GM19023 (cell line): ENCODE measurements around the gene MON1A.

ENCODE experiments used
- ATAC-seq: cut with Tn5 transposase; IDR thresholded peaks from one replicate; pipeline ENCODE4 v1.9.1; 2021; ENCODE audit warnings: mild to moderate bottlenecking, moderate library complexity; ENCODE audit not compliant: unreplicated experiment

MON1A gene

GRCh38 chr3:49895791-49896190 lies 33.8 kb downstream of the MON1A start:
- ATAC-seq, result no peak

GRCh38 chr3:49889296-49889695 lies 40.3 kb downstream of the MON1A start:
- ATAC-seq, result no peak

GRCh38 chr3:49886922-49887265 lies 42.7 kb downstream of the MON1A start:
- ATAC-seq, result no peak

GRCh38 chr3:49883998-49884397 lies 45.6 kb downstream of the MON1A start:
- ATAC-seq, result no peak

GRCh38 chr3:49882166-49882565 lies 47.4 kb downstream of the MON1A start:
- ATAC-seq, result no peak

- ATAC-seq, result no peak
Observed at GRCh38 chr3:49880581-49881315, 48.9 kb downstream of the MON1A start.

- ATAC-seq, result no peak
Observed at GRCh38 chr3:49879721-49880120, 49.9 kb downstream of the MON1A start.

- no peak for ATAC-seq
Observed at GRCh38 chr3:49878686-49879085, 50.9 kb downstream of the MON1A start.

- no peak for ATAC-seq
Observed at GRCh38 chr3:49877716-49878115, 51.9 kb downstream of the MON1A start.

- no peak for ATAC-seq
Observed at GRCh38 chr3:49876567-49876966, 53.0 kb downstream of the MON1A start.

- ATAC-seq, result no peak
Observed at GRCh38 chr3:49873623-49874022, 56.0 kb downstream of the MON1A start.

- no peak for ATAC-seq
Observed at GRCh38 chr3:49872801-49873281, 56.8 kb downstream of the MON1A start.

GRCh38 chr3:49871531-49872153 lies 58.0 kb downstream of the MON1A start:
- ATAC-seq, result no peak

- no peak for ATAC-seq
Observed at GRCh38 chr3:49869525-49870126, 60.0 kb downstream of the MON1A start, which contains the start of gene CAMKV. Gene CAMKV, minus strand, starts transcription at chr3:49869906. Its CDS starts 7,518 bp downstream, at chr3:49862388.

GRCh38 chr3:49868862-49869466 lies 60.6 kb downstream of the MON1A start:
- ATAC-seq, result no peak

- no peak for ATAC-seq
Observed at GRCh38 chr3:49867871-49868321, 61.7 kb downstream of the MON1A start.

GRCh38 chr3:49867400-49867799 lies 62.2 kb downstream of the MON1A start:
- no peak for ATAC-seq

GRCh38 chr3:49865198-49865784 lies 64.3 kb downstream of the MON1A start:
- no peak for ATAC-seq

GRCh38 chr3:49864505-49864904 lies 65.1 kb downstream of the MON1A start:
- no peak for ATAC-seq

GRCh38 chr3:49859576-49860305 lies 69.9 kb downstream of the MON1A start:
- no peak for ATAC-seq
